ENCODE data around the gene CKS1B. TPM values are rescaled to one million over a fixed set of nuclear protein-coding genes. Genes with fewer than 3 reads are reported as not detected.

The CKS1B gene
- total RNA-seq, 2 experiments from 2014 or later: 283 to 291 TPM

GRCh38 chr1:154959426-154959780 lies 15.1 kb upstream of the CKS1B start:
- H3K27me3 Mint-ChIP-seq (ENCODE audit: low read depth): no peaks in the 10 kb centered on the region
- peaks cover 18% of the 10 kb centered on the region for H3K36me3 Mint-ChIP-seq (ENCODE audit: low read depth)
- CTCF ChIA-PET: interaction anchor here (2.0 to 3.6 kb wide), 2 partner anchors 40 to 102 kb away, joined by 9 to 17 read pairs; no protein-coding TSS in a partner anchor
- H3K4me1 Mint-ChIP-seq (ENCODE audit: low read depth): peaks cover 56% of the 10 kb centered on the region
- no peak for DNase-seq
- H3K27ac Mint-ChIP-seq: peak overlapping the region; percentile 94
- intact Hi-C loops (cut with micrococcal nuclease): no loop called here
- peak overlapping the region; percentile 96 for H3K4me3 Mint-ChIP-seq
- H3K9me3 Mint-ChIP-seq: no peaks in the 10 kb centered on the region

GRCh38 chr1:154960446-154961136 lies 13.9 kb upstream of the CKS1B start:
- Mint-ChIP-seq H3K27ac (peak overlapping the region; percentile 94), H3K36me3 (ENCODE audit: low read depth) (peaks cover 20% of the 10 kb centered on the region), H3K9me3 (no peaks in the 10 kb centered on the region), H3K4me3 (peak overlapping the region; percentile 96), H3K27me3 (ENCODE audit: low read depth) (no peaks in the 10 kb centered on the region), H3K4me1 (ENCODE audit: low read depth) (peaks cover 47% of the 10 kb centered on the region)
- intact Hi-C loops (cut with micrococcal nuclease): loop anchor here (1.0 kb wide), 5 partner anchors 8 to 101 kb away; partner anchors contain the start of gene CKS1B
- CTCF ChIA-PET: interaction anchor here (0.8 to 3.6 kb wide), 9 partner anchors 11 to 125 kb away, joined by 3 to 17 read pairs (median 6); partner anchors contain the start of genes ADAM15, FLAD1 and SHC1
- no peak for DNase-seq

GRCh38 chr1:154961207-154962155 lies 13.0 kb upstream of the CKS1B start, which contains the start of gene PYGO2:
PYGO2 (minus strand) TSS chr1:154961782; CDS start chr1:154961576, 206 bp downstream.
- DNase-seq: peak; percentile 86
- Mint-ChIP-seq H3K27me3 (ENCODE audit: low read depth) (no peaks in the 10 kb centered on the region), H3K36me3 (ENCODE audit: low read depth) (peaks cover 20% of the 10 kb centered on the region), H3K4me1 (ENCODE audit: low read depth) (peaks cover 42% of the 10 kb centered on the region), H3K9me3 (no peaks in the 10 kb centered on the region), H3K27ac (peak within 1 kb of the TSS; percentile 94), H3K4me3 (peak within 1 kb of the TSS; percentile 96)
- CTCF ChIA-PET: interaction anchor here (0.8 to 3.6 kb wide), 12 partner anchors 8 to 124 kb away, joined by 3 to 17 read pairs (median 4); partner anchors contain the start of genes ADAM15, FLAD1 and SHC1
- intact Hi-C loops (cut with micrococcal nuclease): loop anchor here (1.0 kb wide), 5 partner anchors 9 to 100 kb away; partner anchors contain the start of gene CKS1B

- Mint-ChIP-seq H3K4me1 (ENCODE audit: low read depth) (peaks cover 37% of the 10 kb centered on the region), H3K36me3 (ENCODE audit: low read depth) (peaks cover 28% of the 10 kb centered on the region), H3K4me3 (peak overlapping the region; percentile 86), H3K27ac (peak overlapping the region; percentile 94), H3K9me3 (no peaks in the 10 kb centered on the region), H3K27me3 (ENCODE audit: low read depth) (no peaks in the 10 kb centered on the region)
- intact Hi-C loops (cut with micrococcal nuclease): no loop called here
- CTCF ChIA-PET: interaction anchor here (1.5 to 3.6 kb wide), 5 partner anchors 9 to 123 kb away, joined by 4 to 17 read pairs (median 8); partner anchors contain the start of gene SHC1
- DNase-seq: no peak
These were observed 12.2 kb upstream of the CKS1B start for GRCh38 chr1:154962156-154962749.

GRCh38 chr1:154962795-154963330 lies 11.6 kb upstream of the CKS1B start:
- no peak for DNase-seq
- Mint-ChIP-seq H3K36me3 (ENCODE audit: low read depth) (peaks cover 28% of the 10 kb centered on the region), H3K4me3 (peak overlapping the region; percentile 86), H3K27me3 (ENCODE audit: low read depth) (no peaks in the 10 kb centered on the region), H3K9me3 (no peaks in the 10 kb centered on the region), H3K27ac (peak overlapping the region; percentile 94), H3K4me1 (ENCODE audit: low read depth) (peaks cover 34% of the 10 kb centered on the region)
- CTCF ChIA-PET: interaction anchor here (1.5 to 2.6 kb wide), 2 partner anchors 8 to 122 kb away, joined by 5 to 13 read pairs; partner anchors contain the start of gene SHC1
- intact Hi-C loops (cut with micrococcal nuclease): no loop called here

- no peaks in the 10 kb centered on the region for H3K9me3 Mint-ChIP-seq
These were observed 10.8 kb upstream of the CKS1B start for GRCh38 chr1:154963643-154964042.

GRCh38 chr1:154964359-154964758 lies 10.1 kb upstream of the CKS1B start:
- Mint-ChIP-seq H3K9me3 (no peaks in the 10 kb centered on the region), H3K4me1 (ENCODE audit: low read depth) (peaks cover 33% of the 10 kb centered on the region), H3K27ac (no peak overlapping the region), H3K4me3 (no peak overlapping the region), H3K36me3 (ENCODE audit: low read depth) (peaks cover 24% of the 10 kb centered on the region), H3K27me3 (ENCODE audit: low read depth) (no peaks in the 10 kb centered on the region)
- no peak for DNase-seq
- CTCF ChIA-PET: interaction anchor here (0.6 to 1.3 kb wide), 3 partner anchors 9 to 316 kb away, joined by 3 to 4 read pairs (median 3); partner anchors contain the start of gene PBXIP1
- intact Hi-C loops (cut with micrococcal nuclease): no loop called here

More at GRCh38 chr1:154963643-154964042, 10.8 kb upstream of the CKS1B start:
- Mint-ChIP-seq H3K27ac (peak overlapping the region; percentile 50), H3K4me3 (no peak overlapping the region), H3K4me1 (ENCODE audit: low read depth) (peaks cover 30% of the 10 kb centered on the region), H3K36me3 (ENCODE audit: low read depth) (peaks cover 24% of the 10 kb centered on the region), H3K27me3 (ENCODE audit: low read depth) (no peaks in the 10 kb centered on the region)
- CTCF ChIA-PET: interaction anchor here (1.3 kb wide), 1 partner anchor 53 kb away, joined by 4 read pairs; no protein-coding TSS in a partner anchor
- no peak for DNase-seq
- intact Hi-C loops (cut with micrococcal nuclease): no loop called here

GRCh38 chr1:154966111-154966510 lies 8.4 kb upstream of the CKS1B start:
- intact Hi-C loops (cut with micrococcal nuclease): no loop called here
- CTCF ChIA-PET: interaction anchor here (2.7 kb wide), 1 partner anchor 33 kb away, joined by 7 read pairs; no protein-coding TSS in a partner anchor
- Mint-ChIP-seq H3K36me3 (ENCODE audit: low read depth) (peaks cover 20% of the 10 kb centered on the region), H3K4me1 (ENCODE audit: low read depth) (peaks cover 32% of the 10 kb centered on the region), H3K9me3 (no peaks in the 10 kb centered on the region), H3K27ac (peak overlapping the region; percentile 50), H3K4me3 (no peak overlapping the region), H3K27me3 (ENCODE audit: low read depth) (no peaks in the 10 kb centered on the region)
- no peak for DNase-seq

GRCh38 chr1:154967331-154967950 lies 7.0 kb upstream of the CKS1B start:
- Mint-ChIP-seq H3K36me3 (ENCODE audit: low read depth) (peaks cover 24% of the 10 kb centered on the region), H3K9me3 (no peaks in the 10 kb centered on the region), H3K27me3 (ENCODE audit: low read depth) (no peaks in the 10 kb centered on the region), H3K27ac (peak overlapping the region; percentile 16), H3K4me3 (no peak overlapping the region), H3K4me1 (ENCODE audit: low read depth) (peaks cover 42% of the 10 kb centered on the region)
- no peak for DNase-seq
- intact Hi-C loops (cut with micrococcal nuclease): no loop called here
- CTCF ChIA-PET: interaction anchor here (2.7 kb wide), 1 partner anchor 32 kb away, joined by 7 read pairs; no protein-coding TSS in a partner anchor

GRCh38 chr1:154968731-154969130 lies 5.8 kb upstream of the CKS1B start:
- peak overlapping the region; percentile 68 for H3K27ac Mint-ChIP-seq
- intact Hi-C loops (cut with micrococcal nuclease): no loop called here
- no peak for DNase-seq
- H3K4me1 Mint-ChIP-seq (ENCODE audit: low read depth): peaks cover 37% of the 10 kb centered on the region
- CTCF ChIA-PET: no interaction called here
- no peaks in the 10 kb centered on the region for H3K27me3 Mint-ChIP-seq (ENCODE audit: low read depth)
- no peak overlapping the region for H3K4me3 Mint-ChIP-seq
- peaks cover 22% of the 10 kb centered on the region for H3K36me3 Mint-ChIP-seq (ENCODE audit: low read depth)
- H3K9me3 Mint-ChIP-seq: no peaks in the 10 kb centered on the region

- peaks cover 34% of the 10 kb centered on the region for H3K4me1 Mint-ChIP-seq (ENCODE audit: low read depth)
- H3K9me3 Mint-ChIP-seq: no peaks in the 10 kb centered on the region
- no peaks in the 10 kb centered on the region for H3K27me3 Mint-ChIP-seq (ENCODE audit: low read depth)
- H3K4me3 Mint-ChIP-seq: no peak overlapping the region
- DNase-seq: no peak
- intact Hi-C loops (cut with micrococcal nuclease): no loop called here
- H3K27ac Mint-ChIP-seq: peak overlapping the region; percentile 68
- CTCF ChIA-PET: interaction anchor here (1.1 kb wide), 1 partner anchor 20 kb away, joined by 3 read pairs; no protein-coding TSS in a partner anchor
- H3K36me3 Mint-ChIP-seq (ENCODE audit: low read depth): peaks cover 19% of the 10 kb centered on the region
These were observed 5.2 kb upstream of the CKS1B start for GRCh38 chr1:154969246-154969645.
